SK-N-DZ (cell line): Measurements from ENCODE around the gene AGAP1.

Experiments
- DNase-seq: peaks from one replicate; pipeline ENCODE4 v3.0.0-alpha.2; 2015; ENCODE audit warnings: low spot score

The AGAP1 gene

DNA sequence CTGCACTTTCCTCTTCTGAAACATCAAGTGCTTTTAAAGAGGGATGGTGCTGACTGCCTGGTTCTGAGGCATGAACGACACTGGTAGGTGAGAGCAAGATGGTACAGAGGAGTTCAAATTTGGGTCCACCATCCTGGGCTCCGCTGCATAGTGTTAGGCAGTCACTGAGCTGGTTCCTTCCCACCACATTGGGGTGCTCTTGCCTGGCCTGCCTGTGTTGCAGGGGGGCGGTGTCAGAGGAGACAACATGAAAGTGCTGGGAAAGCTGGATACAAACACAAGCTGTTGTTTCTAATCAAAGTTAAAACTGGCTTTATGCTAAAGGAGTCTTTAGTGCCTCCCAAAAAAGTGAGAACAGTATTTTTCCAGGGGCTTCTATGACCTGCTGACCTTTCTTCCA, 416.2 kb downstream of the AGAP1 start:
- DNase-seq: no peak

GRCh38 chr2:235911125-235911524, 417.3 kb downstream of the AGAP1 start:
- no peak for DNase-seq

- DNase-seq: no peak
Measured at GRCh38 chr2:235911633-235912233, 417.9 kb downstream of the AGAP1 start.

GRCh38 chr2:235914756-235915155, 420.9 kb downstream of the AGAP1 start:
- DNase-seq: no peak

GRCh38 chr2:235917506-235917905, 423.7 kb downstream of the AGAP1 start:
- DNase-seq: peak; percentile 38

GRCh38 chr2:235918876-235919275, 425.0 kb downstream of the AGAP1 start:
- no peak for DNase-seq

DNA sequence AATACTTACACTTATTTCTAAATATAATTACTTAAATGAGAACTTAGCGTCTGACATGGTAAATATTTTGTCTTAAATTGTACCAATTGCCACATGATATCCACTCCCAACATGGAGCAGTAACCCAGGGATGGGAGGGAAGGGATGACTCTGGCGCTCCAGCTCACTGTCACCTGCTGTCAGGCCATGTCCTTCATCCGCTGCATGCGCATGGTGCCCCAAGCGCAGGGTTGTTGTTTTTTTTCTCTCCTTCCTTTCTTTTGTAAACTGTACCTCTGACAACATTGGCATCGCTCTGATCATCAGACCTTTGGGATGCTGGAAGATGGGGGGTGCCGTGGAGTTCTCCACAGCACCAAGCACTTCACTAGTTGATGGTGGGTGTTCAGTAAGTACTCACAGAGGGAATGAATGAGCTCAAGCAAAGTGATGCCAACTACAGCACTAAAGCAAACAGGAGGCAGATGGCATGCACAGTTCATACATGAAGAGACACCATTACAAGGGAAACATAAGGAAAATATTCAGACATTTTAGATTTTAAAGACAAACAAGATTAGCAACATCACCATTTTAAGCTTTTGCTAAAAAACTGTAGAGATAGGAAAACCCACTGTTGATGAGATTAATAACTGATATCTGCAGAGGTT, 426.5 kb downstream of the AGAP1 start:
- no peak for DNase-seq

- DNase-seq: no peak
Measured at GRCh38 chr2:235921508-235922191, 427.8 kb downstream of the AGAP1 start.

- no peak for DNase-seq
Measured at GRCh38 chr2:235922839-235923238, 429.0 kb downstream of the AGAP1 start.

GRCh38 chr2:235923859-235924674, 430.2 kb downstream of the AGAP1 start:
- DNase-seq: no peak

DNA sequence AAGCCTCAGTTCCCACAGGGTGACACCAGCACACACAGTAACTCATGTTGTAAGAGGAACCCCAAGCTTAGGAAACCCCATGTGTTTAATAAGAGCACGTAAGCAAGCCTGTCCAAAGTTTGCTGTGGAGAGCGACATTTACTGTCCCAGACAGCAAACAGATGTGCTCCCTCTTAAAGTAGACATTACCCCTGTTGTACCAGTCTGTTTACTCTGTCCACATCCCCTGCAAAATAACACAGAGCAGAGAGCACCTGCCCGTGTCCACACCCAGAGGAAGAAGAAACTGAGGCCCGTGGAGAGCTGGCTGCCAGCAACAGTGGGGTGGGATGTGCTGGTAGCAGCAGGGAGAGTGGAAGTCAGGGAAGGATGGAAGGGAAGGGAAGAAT, 430.8 kb downstream of the AGAP1 start:
- no peak for DNase-seq

GRCh38 chr2:235925250-235925919, 431.5 kb downstream of the AGAP1 start:
- no peak for DNase-seq

DNA sequence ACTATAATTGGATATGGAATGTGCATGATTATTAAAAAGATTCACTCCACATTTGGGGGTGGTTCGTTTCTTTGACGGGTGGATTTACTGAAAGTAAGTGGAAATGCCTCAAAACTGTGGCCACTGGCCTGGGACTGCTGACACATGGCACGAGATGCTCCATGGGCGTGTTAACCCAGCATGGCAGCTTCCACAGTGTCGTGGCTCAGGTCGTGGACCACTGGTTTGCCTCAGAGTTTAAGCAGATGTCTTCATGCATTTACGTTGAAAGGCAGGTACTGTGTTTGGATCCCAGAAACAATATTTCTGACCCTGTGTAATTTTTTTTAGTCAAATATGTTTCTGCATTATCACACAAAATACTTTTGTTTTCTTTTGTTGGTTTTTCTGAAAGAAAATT, 432.4 kb downstream of the AGAP1 start:
- DNase-seq: no peak

- no peak for DNase-seq
Measured at GRCh38 chr2:235928751-235929370, 435.0 kb downstream of the AGAP1 start.

DNA sequence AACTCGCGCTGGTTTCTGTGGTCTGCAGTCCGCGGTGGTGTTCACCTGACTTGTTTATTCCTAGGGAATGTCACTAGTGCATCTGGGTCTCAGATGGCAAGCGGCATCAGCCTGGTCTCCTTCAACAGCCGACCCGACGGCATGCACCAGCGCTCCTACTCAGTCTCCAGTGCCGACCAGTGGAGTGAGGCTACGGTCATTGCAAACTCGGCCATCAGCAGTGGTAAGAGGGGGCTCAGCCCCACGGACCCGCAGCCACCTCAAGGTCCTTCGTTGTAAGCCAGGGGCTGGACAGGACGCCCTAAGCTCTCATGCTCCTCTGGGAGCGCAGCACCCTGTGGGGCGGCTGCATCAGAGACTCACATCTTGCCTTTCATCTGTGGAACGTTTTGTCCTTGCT, 436.9 kb downstream of the AGAP1 start:
- DNase-seq: no peak

GRCh38 chr2:235931676-235932075, 437.8 kb downstream of the AGAP1 start:
- DNase-seq: no peak

GRCh38 chr2:235934059-235934773, 440.4 kb downstream of the AGAP1 start:
- DNase-seq: no peak

- DNase-seq: no peak
Measured at GRCh38 chr2:235934774-235935484, 441.1 kb downstream of the AGAP1 start.

GRCh38 chr2:235935773-235936172, 441.9 kb downstream of the AGAP1 start:
- no peak for DNase-seq

DNA sequence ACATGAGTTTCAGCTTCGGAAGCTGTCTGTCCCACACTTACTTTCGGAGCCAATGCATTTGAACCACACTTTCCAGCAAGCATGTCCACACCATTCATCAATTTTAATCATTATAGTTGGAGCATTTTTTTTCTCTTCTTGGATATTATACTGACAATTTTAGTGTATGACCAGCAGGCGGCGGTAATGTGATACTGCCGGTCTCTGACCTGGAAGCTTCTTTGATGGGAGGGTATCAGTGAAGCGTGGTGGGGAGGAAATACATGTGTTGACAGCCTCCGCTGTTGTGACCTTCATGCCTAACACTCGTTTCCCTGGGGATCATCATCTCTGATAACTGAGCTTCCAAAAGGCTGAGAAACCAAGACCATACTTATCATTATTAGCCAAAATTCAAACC, 442.6 kb downstream of the AGAP1 start:
- DNase-seq: no peak
